ENCODE measurements around the gene LIN52. TPM values are rescaled to one million over a fixed set of nuclear protein-coding genes. Genes with fewer than 3 reads are reported as not detected.

LIN52 gene
- total and polyA plus RNA-seq, 2 of the 8 experiments (the other 6 are each of a cell fraction or from before 2014, with no cell fraction given): 6.8 to 11.6 TPM

- no peak for TF ChIP-seq EZH2 (IDR thresholded peaks at IDR 0.05; ENCODE audit: low read depth, low read length, severe bottlenecking)
Measured at GRCh38 chr14:74083784-74084276, 926 bp upstream of the LIN52 start (continued).

Data from H1 (cell line).